Testis (tissue), 3 donors: ENCODE results near the gene SLC15A4. TPM values are rescaled to one million over a fixed set of nuclear protein-coding genes. Genes with fewer than 3 reads are reported as not detected.
A peak's percentile ranks its signal among the peaks of the same experiment; 100 is the strongest.

Experiments used
- DNase-seq: peaks from one replicate; pipeline ENCODE4 v3.0.0-alpha.2; 2019
- H3K27ac ChIP-seq, 2 donors: fragments of 200-600 bp; sonication (generic); one replicate each; pipeline ENCODE4 v1.5.1; 2019
- H3K27me3 ChIP-seq: fragments of 200-600 bp; sonication (generic); one replicate; pipeline ENCODE4 v1.5.1; 2019
- H3K36me3 ChIP-seq: fragments of 200-600 bp; sonication (generic); one replicate; pipeline ENCODE4 v1.5.1; 2017; ENCODE audit warnings: low read depth; ENCODE audit errors: missing control alignments
- H3K4me1 ChIP-seq: fragments of 200-600 bp; sonication (generic); one replicate; pipeline ENCODE4 v1.5.1; 2019
- H3K4me3 ChIP-seq, 2 donors: fragments of 200-600 bp; sonication (generic); one replicate each; pipeline ENCODE4 v1.5.1; 2017 to 2019
- H3K9me3 ChIP-seq: fragments of 200-600 bp; sonication (generic); one replicate; pipeline ENCODE4 v1.5.1; 2017
- POLR2A ChIP-seq: fragments of 450-650 bp; IDR thresholded peaks from one replicate; pipeline ENCODE4 v1.6.1; 2017; ENCODE audit warnings: antibody characterized with exemption, mild to moderate bottlenecking, moderate library complexity
- WGBS, 2 donors: methylation state at CpG; one replicate each; pipeline ENCODE4 v1.1.5; 2018; 5-methylcytosine and 5-hydroxymethylcytosine counted together
- intact Hi-C: fragments of 100-400 bp; cut with DNase I; formaldehyde crosslinking; loops from one replicate; pipeline ENCODE4 v1.15.1; 2023; ENCODE audit warnings: low total_unique reads
- polyA plus RNA-seq: library from polyadenylated mRNA; stranded (reverse); fragments of 350-450 nt; fragmentation: Illumina TruSeq; extraction: RNeasy Lipid Tissue Mini Kit (QIAGEN cat#74804); gene quantifications from one replicate; pipeline ENCODE4 v1.2.3, GENCODE V29; 2014; ENCODE audit warnings: low read depth, low replicate concordance; ENCODE audit not compliant: insufficient read depth
- total RNA-seq, 2 donors: library from RNA; depleted of rRNA; stranded (reverse); fragments of >200 nt; gene quantifications; one replicate each; pipeline ENCODE4 v1.2.3, GENCODE V29; 2016
- TF ChIP-seq, protein P1 (sequence below), 3 experiments: fragments of 450-650 bp in 2 of 3; fragments of 200-600 bp in 1 of 3; sonication (generic) in 1 of 3; IDR thresholded peaks; one replicate each; pipeline ENCODE4 v1.5.1; 2016 to 2019; ENCODE audit warnings: antibody characterized with exemption in 3 of 3, mild to moderate bottlenecking in 2 of 3, moderate library complexity in 1 of 3

Gene SLC15A4
- total and polyA plus RNA-seq, 3 donors from 2014 or later: 59.7 to 83.7 (median 81.3) TPM

- H3K27me3 ChIP-seq: no peaks in the 10 kb centered on the region
- no peak for TF ChIP-seq POLR2A
- 93 to 100% methylated on average over 2 of the region's 2 CpGs for WGBS, 2 donors
- peaks cover 9% of the 10 kb centered on the region for H3K4me1 ChIP-seq
- no peaks in the 10 kb centered on the region for H3K9me3 ChIP-seq
- DNase-seq: no peak
- intact Hi-C loops: no loop called here
- no peak overlapping the region for H3K27ac ChIP-seq
- H3K36me3 ChIP-seq: no peaks in the 10 kb centered on the region
- no peak overlapping the region for H3K4me3 ChIP-seq
Measured at GRCh38 chr12:128827724-128828123, 4.0 kb upstream of the SLC15A4 start.

DNA sequence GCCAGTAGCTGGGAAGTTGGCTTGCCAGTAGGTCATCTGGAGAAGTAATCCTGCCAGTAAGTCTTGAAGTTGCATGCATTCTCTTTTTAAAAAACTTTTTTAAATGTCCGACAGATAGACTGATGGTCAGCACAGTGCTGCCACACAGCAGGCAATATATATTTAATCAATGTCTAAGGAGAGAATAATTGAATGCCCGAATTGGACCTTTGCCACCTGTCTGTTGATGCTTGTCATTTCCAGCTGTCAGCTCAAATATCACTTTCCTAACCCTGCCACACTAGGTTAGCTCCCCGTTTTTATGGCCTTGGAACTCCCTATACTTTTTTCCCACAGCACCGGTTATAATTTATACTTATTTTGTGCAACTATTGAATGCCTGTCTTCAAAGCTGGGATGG lies 2.1 kb upstream of the SLC15A4 start:
- Histone ChIP-seq H3K9me3 (no peaks in the 10 kb centered on the region), H3K4me1 (peaks cover 18% of the 10 kb centered on the region), H3K36me3 (no peaks in the 10 kb centered on the region), H3K27ac (no peak overlapping the region), H3K27me3 (no peaks in the 10 kb centered on the region), H3K4me3 (no peak overlapping the region)
- intact Hi-C loops: no loop called here
- no peak for DNase-seq
- TF ChIP-seq, protein P1, sequence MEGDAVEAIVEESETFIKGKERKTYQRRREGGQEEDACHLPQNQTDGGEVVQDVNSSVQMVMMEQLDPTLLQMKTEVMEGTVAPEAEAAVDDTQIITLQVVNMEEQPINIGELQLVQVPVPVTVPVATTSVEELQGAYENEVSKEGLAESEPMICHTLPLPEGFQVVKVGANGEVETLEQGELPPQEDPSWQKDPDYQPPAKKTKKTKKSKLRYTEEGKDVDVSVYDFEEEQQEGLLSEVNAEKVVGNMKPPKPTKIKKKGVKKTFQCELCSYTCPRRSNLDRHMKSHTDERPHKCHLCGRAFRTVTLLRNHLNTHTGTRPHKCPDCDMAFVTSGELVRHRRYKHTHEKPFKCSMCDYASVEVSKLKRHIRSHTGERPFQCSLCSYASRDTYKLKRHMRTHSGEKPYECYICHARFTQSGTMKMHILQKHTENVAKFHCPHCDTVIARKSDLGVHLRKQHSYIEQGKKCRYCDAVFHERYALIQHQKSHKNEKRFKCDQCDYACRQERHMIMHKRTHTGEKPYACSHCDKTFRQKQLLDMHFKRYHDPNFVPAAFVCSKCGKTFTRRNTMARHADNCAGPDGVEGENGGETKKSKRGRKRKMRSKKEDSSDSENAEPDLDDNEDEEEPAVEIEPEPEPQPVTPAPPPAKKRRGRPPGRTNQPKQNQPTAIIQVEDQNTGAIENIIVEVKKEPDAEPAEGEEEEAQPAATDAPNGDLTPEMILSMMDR (IDR thresholded peaks at IDR 0.05): no peak
- TF ChIP-seq POLR2A: no peak
- WGBS, 2 donors: 71 to 83% methylated on average over 4 of the region's 4 CpGs

DNA sequence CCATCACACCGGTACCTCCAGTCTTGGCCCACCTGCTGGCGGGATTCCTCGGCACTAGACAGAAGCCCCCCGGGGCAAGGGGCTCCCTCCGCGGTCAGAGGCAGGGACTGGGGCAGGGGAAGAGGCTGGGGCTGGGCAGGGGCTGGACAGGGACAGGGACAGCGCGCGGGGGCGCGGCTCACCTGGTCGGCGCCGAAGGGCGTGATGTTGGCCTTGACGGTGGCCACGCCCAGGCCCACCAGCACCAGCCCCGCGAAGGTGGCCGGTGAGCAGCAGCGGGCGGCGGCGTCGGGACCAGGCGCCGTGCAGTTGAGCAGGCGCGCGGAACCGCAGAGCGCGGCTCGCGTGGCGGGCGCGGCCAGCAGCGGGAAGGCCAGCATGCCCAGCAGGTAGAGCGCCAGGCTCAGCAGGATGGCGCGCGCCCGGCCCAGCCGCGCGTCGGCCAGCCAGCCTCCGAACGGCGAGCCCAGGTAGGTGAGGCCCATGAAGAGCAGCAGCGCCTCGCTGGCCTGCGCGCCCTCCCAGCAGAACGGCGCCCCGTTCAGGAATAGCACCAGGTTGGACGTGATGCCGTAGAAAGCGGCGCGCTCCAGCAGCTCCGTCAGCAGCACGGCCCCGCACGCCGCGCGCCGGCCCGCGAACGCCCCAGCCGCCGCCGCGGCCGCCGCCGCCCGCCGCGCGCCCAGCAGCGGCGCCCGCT lies 392 bp downstream of the SLC15A4 start:
- Histone ChIP-seq H3K27ac (peak overlapping the region in 1 of 2 donors; percentile 80), H3K4me1 (peaks cover 20% of the 10 kb centered on the region), H3K4me3 (peak overlapping the region; percentile 76 to 84), H3K9me3 (no peaks in the 10 kb centered on the region), H3K27me3 (no peaks in the 10 kb centered on the region), H3K36me3 (no peaks in the 10 kb centered on the region)
- DNase-seq: peak; percentile 38
- intact Hi-C loops: no loop called here
- WGBS, 2 donors: 1% methylated on average over 52 of the region's 88 CpGs; no CpG with 5 or more reads in 1 of the 2 donors
- no peak for TF ChIP-seq POLR2A
- TF ChIP-seq, protein P1 (IDR thresholded peaks at IDR 0.05): no peak

GRCh38 chr12:128820723-128821432 lies 2.9 kb downstream of the SLC15A4 start:
- intact Hi-C loops: no loop called here
- Histone ChIP-seq H3K9me3 (no peaks in the 10 kb centered on the region), H3K36me3 (no peaks in the 10 kb centered on the region), H3K4me3 (no peak overlapping the region), H3K4me1 (peaks cover 35% of the 10 kb centered on the region), H3K27ac (no peak overlapping the region), H3K27me3 (no peaks in the 10 kb centered on the region)
- no peak for DNase-seq
- WGBS, 2 donors: 76 to 84% methylated on average over 7 of the region's 7 CpGs
- TF ChIP-seq POLR2A: no peak
- TF ChIP-seq, protein P1 (IDR thresholded peaks at IDR 0.05): no peak

DNA sequence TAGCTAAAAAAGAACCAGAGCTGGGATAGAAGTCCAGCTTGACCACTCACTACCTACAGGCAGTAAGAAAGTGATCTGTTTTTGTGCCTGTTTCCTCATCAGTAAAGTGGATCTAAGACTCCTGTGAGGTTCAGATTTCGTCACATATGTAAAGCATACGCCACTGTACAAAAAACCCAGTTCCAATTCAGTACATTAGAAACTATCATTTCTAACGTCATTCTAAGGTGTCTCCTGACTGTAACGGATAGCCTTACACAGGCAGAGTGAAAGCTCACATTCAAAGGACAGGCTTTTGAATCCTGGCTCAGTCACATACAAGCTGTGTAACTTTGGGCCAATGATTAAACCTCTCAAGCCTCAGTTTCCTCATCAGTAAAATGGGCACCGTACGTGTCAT lies 3.5 kb downstream of the SLC15A4 start:
- DNase-seq: no peak
- Histone ChIP-seq H3K9me3 (no peaks in the 10 kb centered on the region), H3K36me3 (no peaks in the 10 kb centered on the region), H3K27ac (no peak overlapping the region), H3K4me3 (no peak overlapping the region), H3K4me1 (peaks cover 35% of the 10 kb centered on the region), H3K27me3 (no peaks in the 10 kb centered on the region)
- 93 to 94% methylated on average over 6 of the region's 6 CpGs for WGBS, 2 donors
- no peak for TF ChIP-seq POLR2A
- TF ChIP-seq, protein P1 (IDR thresholded peaks at IDR 0.05): no peak
- intact Hi-C loops: no loop called here
